Measurements from ENCODE around the gene SHISA5. TPM values are rescaled to one million over a fixed set of nuclear protein-coding genes. Genes with fewer than 3 reads are reported as not detected.

SHISA5 gene
- total RNA-seq, 3 donors from 2014 or later (not counting 1 experiment from before 2014, with no cell fraction given): 211 to 237 (median 218) TPM

DNA sequence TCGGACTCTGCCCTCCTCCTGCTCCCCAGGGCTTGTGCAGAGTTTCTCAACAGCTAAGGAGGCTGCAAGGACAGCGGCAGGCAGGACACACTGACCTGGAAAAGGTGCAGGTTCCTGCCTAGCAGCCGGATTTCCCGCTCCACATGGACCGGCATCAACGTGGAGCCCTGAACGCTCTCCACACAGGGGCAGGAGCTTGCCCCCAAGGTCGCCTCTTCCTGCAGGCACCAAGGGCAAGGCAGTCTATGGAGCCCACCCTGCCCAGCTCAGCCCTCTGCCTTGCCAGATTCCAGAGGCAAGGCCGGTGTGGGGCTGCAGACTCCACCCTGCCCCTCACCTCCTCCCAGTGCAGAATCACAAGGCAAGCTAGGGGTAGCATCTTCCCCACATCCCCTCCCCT is 84.8 kb downstream of the SHISA5 start:
- TF ChIP-seq, protein P1, sequence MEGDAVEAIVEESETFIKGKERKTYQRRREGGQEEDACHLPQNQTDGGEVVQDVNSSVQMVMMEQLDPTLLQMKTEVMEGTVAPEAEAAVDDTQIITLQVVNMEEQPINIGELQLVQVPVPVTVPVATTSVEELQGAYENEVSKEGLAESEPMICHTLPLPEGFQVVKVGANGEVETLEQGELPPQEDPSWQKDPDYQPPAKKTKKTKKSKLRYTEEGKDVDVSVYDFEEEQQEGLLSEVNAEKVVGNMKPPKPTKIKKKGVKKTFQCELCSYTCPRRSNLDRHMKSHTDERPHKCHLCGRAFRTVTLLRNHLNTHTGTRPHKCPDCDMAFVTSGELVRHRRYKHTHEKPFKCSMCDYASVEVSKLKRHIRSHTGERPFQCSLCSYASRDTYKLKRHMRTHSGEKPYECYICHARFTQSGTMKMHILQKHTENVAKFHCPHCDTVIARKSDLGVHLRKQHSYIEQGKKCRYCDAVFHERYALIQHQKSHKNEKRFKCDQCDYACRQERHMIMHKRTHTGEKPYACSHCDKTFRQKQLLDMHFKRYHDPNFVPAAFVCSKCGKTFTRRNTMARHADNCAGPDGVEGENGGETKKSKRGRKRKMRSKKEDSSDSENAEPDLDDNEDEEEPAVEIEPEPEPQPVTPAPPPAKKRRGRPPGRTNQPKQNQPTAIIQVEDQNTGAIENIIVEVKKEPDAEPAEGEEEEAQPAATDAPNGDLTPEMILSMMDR (IDR thresholded peaks at IDR 0.05): no peak
- Histone ChIP-seq H3K36me3 (ENCODE audit: control insufficient read depth, insufficient read depth, low read length) (no peaks in the 10 kb centered on the region), H3K4me3 (ENCODE audit: low read length) (no peak overlapping the region), H3K27me3 (ENCODE audit: control insufficient read depth, insufficient read depth, low read length) (no peaks in the 10 kb centered on the region), H3K4me1 (ENCODE audit: control insufficient read depth, insufficient read depth, low read length) (no peaks in the 10 kb centered on the region), H3K27ac (ENCODE audit: low read length) (no peak overlapping the region), H3K9me3 (ENCODE audit: control insufficient read depth, insufficient read depth, low read length) (no peaks in the 10 kb centered on the region)
- no peak for DNase-seq
- no peak overlapping the region for H3K4me3 Mint-ChIP-seq
- no peaks in the 10 kb centered on the region for H3K9me3 Mint-ChIP-seq
- no peak for ATAC-seq
- no peaks in the 10 kb centered on the region for H3K36me3 Mint-ChIP-seq
- intact Hi-C loops (cut with micrococcal nuclease): no loop called here
- H3K4me1 Mint-ChIP-seq: no peaks in the 10 kb centered on the region
- no peaks in the 10 kb centered on the region for H3K27me3 Mint-ChIP-seq (ENCODE audit: low read depth in 2 of 2)
- H3K27ac Mint-ChIP-seq: no peak overlapping the region
- WGBS (ENCODE audit: insufficient coverage): 91% methylated on average over 9 of the region's 9 CpGs

DNA sequence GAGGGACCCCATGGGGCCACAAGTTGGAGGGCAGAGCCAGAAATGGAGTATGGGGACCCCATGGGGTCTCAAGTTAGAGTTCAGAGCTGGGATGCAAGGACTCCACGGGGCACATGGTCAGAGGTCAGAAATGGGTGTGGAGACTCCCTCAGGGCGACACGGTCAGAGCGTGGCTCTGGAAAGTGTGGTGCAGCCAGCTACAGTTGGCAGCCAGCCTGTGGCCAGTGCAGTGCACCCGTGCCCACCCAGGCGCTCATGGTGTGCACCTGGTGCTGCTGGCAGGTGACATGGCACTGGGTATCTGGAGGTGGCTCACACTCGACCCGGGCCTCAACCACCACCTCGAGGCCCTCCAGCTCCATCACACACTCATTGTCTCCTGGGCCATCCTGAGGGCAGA is 85.3 kb downstream of the SHISA5 start:
- Mint-ChIP-seq H3K4me3 (no peak overlapping the region), H3K9me3 (no peaks in the 10 kb centered on the region), H3K36me3 (no peaks in the 10 kb centered on the region), H3K27me3 (ENCODE audit: low read depth in 2 of 2) (no peaks in the 10 kb centered on the region), H3K27ac (no peak overlapping the region), H3K4me1 (no peaks in the 10 kb centered on the region)
- Histone ChIP-seq H3K4me3 (ENCODE audit: low read length) (no peak overlapping the region), H3K4me1 (ENCODE audit: control insufficient read depth, insufficient read depth, low read length) (no peaks in the 10 kb centered on the region), H3K36me3 (ENCODE audit: control insufficient read depth, insufficient read depth, low read length) (no peaks in the 10 kb centered on the region), H3K27me3 (ENCODE audit: control insufficient read depth, insufficient read depth, low read length) (no peaks in the 10 kb centered on the region), H3K27ac (ENCODE audit: low read length) (no peak overlapping the region), H3K9me3 (ENCODE audit: control insufficient read depth, insufficient read depth, low read length) (no peaks in the 10 kb centered on the region)
- intact Hi-C loops (cut with micrococcal nuclease): no loop called here
- TF ChIP-seq, protein P1 (IDR thresholded peaks at IDR 0.05): no peak
- DNase-seq: no peak
- WGBS (ENCODE audit: insufficient coverage): 94% methylated on average over 9 of the region's 9 CpGs
- ATAC-seq: no peak

DNA sequence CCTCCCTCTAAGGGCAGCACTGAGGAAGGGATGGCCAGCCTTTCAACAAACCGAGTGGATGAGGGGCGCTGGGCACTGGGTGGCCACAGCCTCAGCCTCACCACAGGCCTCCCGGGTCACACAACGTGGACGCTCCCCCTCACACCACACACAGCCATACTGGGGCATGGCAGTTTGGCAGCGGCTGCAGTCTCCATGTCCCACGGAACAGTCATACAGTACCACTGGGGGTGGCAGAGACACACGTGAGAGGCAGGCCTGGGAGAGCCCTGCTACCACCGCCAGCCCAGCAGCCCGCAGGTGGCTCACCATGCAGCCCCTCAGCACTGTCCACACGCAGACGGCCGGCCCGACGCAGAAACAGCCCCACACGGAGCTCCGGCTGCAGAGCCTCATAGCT is 85.8 kb downstream of the SHISA5 start:
- no peaks in the 10 kb centered on the region for H3K9me3 ChIP-seq (ENCODE audit: control insufficient read depth, insufficient read depth, low read length)
- H3K4me3 ChIP-seq (ENCODE audit: low read length): no peak overlapping the region
- intact Hi-C loops (cut with micrococcal nuclease): no loop called here
- DNase-seq: no peak
- Mint-ChIP-seq H3K9me3 (no peaks in the 10 kb centered on the region), H3K36me3 (no peaks in the 10 kb centered on the region), H3K27me3 (ENCODE audit: low read depth in 2 of 2) (no peaks in the 10 kb centered on the region), H3K27ac (no peak overlapping the region), H3K4me3 (no peak overlapping the region), H3K4me1 (no peaks in the 10 kb centered on the region)
- no peaks in the 10 kb centered on the region for H3K27me3 ChIP-seq (ENCODE audit: control insufficient read depth, insufficient read depth, low read length)
- no peaks in the 10 kb centered on the region for H3K36me3 ChIP-seq (ENCODE audit: control insufficient read depth, insufficient read depth, low read length)
- H3K27ac ChIP-seq (ENCODE audit: low read length): no peak overlapping the region
- TF ChIP-seq, protein P1 (IDR thresholded peaks at IDR 0.05): no peak
- 95% methylated on average over 17 of the region's 17 CpGs for whole genome bisulfite sequencing (ENCODE audit: insufficient coverage)
- H3K4me1 ChIP-seq (ENCODE audit: control insufficient read depth, insufficient read depth, low read length): no peaks in the 10 kb centered on the region
- no peak for ATAC-seq

Other genes starting within 250 kb of the SHISA5 start
- 10 to 100 TPM; 10.6 to 21.8 (median 20.5) TPM for gene NME6, start 202.8 kb downstream of the SHISA5 start, total RNA-seq
- not detected for gene SPINK8, start 170.5 kb downstream of the SHISA5 start, total RNA-seq
- under 1 TPM in 1 of 3 donors, not detected in 2; 0.25 TPM for gene FBXW12, start 132.0 kb downstream of the SHISA5 start, total RNA-seq
- gene PLXNB1, start 74.1 kb downstream of the SHISA5 start, total RNA-seq: 1 to 10 TPM; 4.3 to 5.0 (median 4.4) TPM
- gene CCDC51, start 64.1 kb downstream of the SHISA5 start, total RNA-seq: 1 to 10 TPM; 4.4 to 8.8 (median 6.8) TPM
- gene TMA7, start 63.9 kb downstream of the SHISA5 start, total RNA-seq: 100 to 1,000 TPM; 192 to 239 (median 229) TPM
- 10 to 100 TPM in 2 of 3 donors, 1 to 10 TPM in 1; 8.5 to 11.0 (median 10.6) TPM for gene ATRIP, start 57.4 kb downstream of the SHISA5 start, total RNA-seq
- gene PFKFB4, start 52.6 kb upstream of the SHISA5 start, total RNA-seq: 1 to 10 TPM; 2.4 to 4.3 (median 3.6) TPM
- gene UCN2, start 59.6 kb upstream of the SHISA5 start, total RNA-seq: not detected
- gene COL7A1, start 91.2 kb upstream of the SHISA5 start, total RNA-seq: 1 to 10 TPM in 2 of 3 donors, under 1 TPM in 1; 0.54 to 1.7 (median 1.4) TPM
- 100 to 1,000 TPM; 117 to 139 (median 124) TPM for gene UQCRC1, start 105.5 kb upstream of the SHISA5 start, total RNA-seq
- not detected for gene TMEM89, start 117.6 kb upstream of the SHISA5 start, total RNA-seq
- gene SLC26A6, start 131.3 kb upstream of the SHISA5 start, total RNA-seq: 10 to 100 TPM; 25.8 to 37.6 (median 32.3) TPM
- gene CELSR3, start 158.7 kb upstream of the SHISA5 start, total RNA-seq: 1 to 10 TPM; 2.0 to 3.4 (median 2.6) TPM
- gene NCKIPSD, start 181.7 kb upstream of the SHISA5 start, total RNA-seq: 10 to 100 TPM; 12.2 to 14.1 (median 12.8) TPM
- 100 to 1,000 TPM; 140 to 151 (median 148) TPM for gene IP6K2, start 213.0 kb upstream of the SHISA5 start, total RNA-seq